Daoy (cell line): ENCODE data around the gene MBP. TPM values are rescaled to one million over a fixed set of nuclear protein-coding genes. Genes with fewer than 3 reads are reported as not detected.
A peak's percentile ranks its signal among the peaks of the same experiment; 100 is the strongest.

Experiments used
- DNase-seq: peaks from one replicate; pipeline ENCODE4 v3.0.0-alpha.2; 2015; ENCODE audit warnings: low read depth
- total RNA-seq: library from RNA; depleted of rRNA; stranded (reverse); fragments of >200 nt; shearing (Covaris generic); gene quantifications from 2 replicates; pipeline ENCODE4 v1.2.3, GENCODE V29; 2014

The MBP gene
- total RNA-seq, 1 experiment from 2014 or later = not detected

DNA sequence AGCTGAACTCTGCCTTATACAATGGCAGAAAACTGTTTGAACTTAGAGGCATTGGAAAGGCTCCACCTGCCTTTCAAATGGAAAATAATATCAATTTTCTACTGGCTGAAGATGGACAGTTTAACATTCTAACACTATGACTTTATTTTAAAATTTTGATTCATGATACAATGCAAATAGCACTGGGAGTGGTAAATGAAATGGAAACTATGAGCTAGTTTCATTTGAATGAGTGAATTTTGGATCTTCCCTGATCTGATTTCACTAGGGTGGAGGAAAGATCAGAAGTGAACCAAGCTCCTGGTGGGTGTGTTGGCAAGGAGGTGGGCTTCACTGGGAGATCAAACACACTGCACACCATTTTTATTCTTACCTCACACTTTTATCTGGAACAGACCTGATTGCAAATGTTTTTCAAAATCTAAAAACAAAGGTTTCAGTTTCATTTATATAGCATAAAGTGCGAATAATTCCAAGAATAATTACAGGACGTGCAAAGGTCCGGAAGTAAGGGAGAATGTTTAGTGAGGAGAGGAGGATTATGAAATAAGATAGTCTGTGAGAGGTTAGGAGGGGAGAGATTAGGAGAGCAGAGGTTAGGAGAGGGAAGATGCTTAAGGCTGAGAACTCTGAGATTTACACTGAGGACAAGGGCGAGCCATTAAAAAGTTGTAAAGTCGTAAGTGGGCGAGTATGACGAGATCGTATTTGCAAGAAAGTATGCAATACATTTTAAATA, 18.6 kb upstream of the MBP start:
- DNase-seq = no peak

DNA sequence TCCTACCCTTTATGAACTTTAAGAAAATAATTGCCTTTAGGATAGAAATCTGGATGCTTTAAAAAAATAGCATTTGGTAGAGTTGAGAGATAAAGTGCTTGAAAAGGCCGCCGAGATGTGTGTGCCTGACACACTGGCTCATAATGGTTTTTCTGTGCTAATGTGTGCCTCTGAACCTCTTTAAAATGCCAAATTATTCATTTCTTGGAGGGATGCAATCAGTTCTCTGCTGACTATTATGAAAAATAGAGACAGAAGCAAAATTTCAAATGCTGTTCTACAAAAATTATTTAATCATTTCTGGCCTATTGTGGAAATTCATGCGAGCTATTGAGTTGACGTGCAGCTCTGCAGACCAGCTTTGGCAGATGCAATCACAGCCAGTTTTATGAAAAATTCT, 18.0 kb upstream of the MBP start:
- DNase-seq = no peak

DNA sequence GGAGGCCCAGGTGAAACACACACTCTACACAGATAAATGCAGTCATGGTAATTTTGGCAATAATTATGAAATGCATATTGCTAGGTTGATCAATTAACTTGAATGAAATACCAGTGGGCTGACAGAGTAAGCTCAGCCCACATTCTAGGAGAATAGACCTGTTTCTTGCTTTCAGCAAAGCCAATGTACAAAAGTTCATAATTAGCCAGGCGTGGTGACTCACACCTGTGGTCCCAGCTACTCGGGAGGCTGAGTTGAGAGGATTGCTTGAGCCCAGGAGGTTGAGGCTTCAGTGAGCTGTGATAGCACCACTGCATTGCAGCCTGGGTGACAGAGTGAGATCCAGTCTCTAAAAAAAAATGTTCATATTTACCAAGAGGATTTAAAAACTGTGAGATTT, 15.7 kb upstream of the MBP start:
- DNase-seq = no peak

DNA sequence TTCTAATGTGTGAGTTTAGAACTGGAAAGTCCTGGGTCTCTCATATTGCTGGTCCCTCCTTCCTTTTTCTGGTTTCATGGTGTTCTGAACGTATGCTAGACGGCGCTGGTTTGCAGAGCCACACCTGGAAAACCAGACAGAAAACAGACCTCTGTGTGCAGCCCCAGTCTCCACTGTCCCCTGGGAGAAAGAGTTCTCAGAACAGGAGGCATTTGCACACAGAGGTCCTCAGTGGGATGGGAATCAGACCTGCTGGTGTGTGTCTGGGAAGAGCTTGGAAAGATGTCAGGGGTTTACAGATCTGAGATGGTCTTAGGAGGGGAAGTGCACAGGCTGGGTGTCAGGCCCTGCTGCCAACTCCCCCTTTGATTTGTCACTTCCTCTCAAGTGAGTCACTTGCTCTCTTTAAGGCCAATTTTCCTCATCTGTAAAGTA, 14.9 kb upstream of the MBP start:
- peak; percentile 40 for DNase-seq

- no peak for DNase-seq
Observed at GRCh38 chr18:77146249-77147080, 13.9 kb upstream of the MBP start.

GRCh38 chr18:77145364-77145901, 12.8 kb upstream of the MBP start:
- DNase-seq = no peak

- DNase-seq = no peak
Observed at GRCh38 chr18:77144451-77145118, 12.0 kb upstream of the MBP start.

DNA sequence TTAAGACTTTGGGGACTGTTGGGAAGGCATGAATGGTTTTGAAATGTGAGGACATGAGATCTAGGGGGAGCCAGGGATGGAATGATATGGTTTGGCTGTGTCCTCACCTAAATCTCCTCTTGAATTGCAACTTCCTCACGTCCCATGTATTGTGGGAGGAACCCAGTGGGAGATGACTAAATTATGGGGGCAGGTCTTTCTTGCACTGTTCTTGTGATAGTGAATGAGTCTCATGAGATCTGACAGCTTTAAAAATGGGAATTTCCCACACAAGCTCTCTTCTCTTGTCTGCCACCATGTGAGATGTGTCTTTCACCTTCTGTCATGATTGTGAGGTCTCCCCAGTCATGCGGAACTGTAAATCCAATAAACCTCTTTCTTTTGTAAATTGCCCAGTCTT, 11.5 kb upstream of the MBP start:
- no peak for DNase-seq

GRCh38 chr18:77143196-77143595, 10.6 kb upstream of the MBP start:
- DNase-seq = no peak

DNA sequence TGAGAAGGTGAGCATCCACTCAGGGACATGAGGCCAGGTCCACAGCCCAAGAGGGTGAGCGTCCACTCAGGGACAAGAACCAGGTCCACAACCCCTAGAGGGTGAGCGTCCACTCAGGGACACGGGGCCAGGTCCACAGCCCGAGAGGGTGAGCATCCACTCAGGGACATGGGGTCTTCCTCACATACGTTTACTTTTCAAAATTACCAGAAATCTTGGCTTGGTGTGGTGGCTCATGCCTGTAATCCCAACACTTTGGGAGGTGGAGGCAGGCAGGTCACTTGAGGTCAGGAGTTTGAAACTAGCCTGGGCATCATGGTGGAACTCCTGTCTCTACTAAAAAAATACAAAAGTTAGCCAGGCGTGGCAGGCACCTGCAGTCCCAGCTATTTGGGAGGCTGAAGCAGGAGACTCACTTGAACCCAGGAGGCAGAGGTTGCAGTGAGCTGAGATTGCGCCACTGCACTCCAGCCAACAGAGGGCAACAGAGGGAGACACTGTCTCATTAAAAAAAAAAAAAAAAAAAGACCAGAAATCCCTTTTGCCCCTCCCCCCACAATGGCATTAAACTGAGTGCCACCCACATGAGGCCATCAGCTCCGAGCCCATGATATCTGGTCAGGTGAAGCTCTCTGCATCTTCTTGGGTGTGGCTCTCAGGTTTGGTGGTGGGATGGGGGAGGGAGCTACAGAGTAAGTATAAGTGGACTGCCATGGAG, 9.0 kb upstream of the MBP start:
- no peak for DNase-seq

DNA sequence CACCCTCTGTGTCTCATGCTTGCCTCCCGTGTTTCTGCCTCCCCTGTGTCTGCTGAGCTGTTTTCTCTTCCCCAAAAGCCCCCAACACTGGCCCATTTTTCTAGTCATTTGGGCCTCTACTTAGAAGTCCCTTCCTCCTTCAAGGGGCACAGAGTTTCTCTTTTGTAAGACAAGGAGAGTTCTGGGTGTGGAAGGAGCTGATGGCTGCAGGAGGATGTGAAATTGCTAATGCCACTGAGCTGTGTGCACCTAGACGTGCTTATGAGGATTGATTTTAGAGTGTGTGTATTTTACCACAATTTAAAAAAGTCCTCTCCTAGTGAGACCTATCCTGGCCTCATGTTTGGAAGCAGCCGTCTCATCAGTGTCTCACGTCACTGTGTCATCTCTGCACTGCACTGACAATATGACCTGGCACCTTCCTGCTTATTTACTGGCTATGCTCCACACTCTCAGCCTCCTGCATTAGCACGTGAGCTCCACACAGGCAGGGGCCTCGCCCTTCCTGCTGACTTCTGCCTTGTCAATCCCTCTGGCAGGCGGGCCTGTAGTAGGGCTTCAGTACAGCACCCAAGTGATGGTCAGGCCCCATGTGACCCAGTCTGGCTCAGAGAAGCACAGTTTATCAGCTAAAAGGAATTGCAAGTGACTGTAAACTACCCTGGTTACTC, 8.0 kb upstream of the MBP start:
- DNase-seq = no peak

- DNase-seq = no peak
Observed at GRCh38 chr18:77140030-77140429, 7.4 kb upstream of the MBP start.

- no peak for DNase-seq
Observed at GRCh38 chr18:77139619-77140018, 7.0 kb upstream of the MBP start.

DNA sequence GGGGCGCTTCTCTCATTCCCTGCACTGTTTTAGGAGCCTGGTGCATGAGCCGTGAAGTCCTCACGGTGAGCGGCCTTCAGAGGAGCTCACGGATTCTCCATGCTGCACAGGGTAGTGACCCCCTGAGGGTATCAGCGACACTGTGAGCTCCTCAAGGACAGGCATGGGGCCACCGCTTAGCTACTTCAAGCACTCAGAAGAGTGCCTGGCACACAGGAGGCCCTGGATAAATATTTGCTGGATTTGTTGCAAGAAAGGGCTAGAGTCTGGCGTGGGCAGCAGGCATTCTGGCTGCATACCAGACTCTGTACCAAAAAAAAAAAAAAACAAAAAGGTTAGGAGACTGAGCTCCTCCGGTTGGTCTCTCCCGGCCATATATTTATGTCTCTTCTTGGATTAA, 5.7 kb upstream of the MBP start:
- no peak for DNase-seq

- no peak for DNase-seq
Observed at GRCh38 chr18:77137851-77138250, 5.3 kb upstream of the MBP start.

GRCh38 chr18:77136871-77137665, 4.5 kb upstream of the MBP start:
- no peak for DNase-seq

GRCh38 chr18:77136076-77136718, 3.6 kb upstream of the MBP start:
- no peak for DNase-seq

DNA sequence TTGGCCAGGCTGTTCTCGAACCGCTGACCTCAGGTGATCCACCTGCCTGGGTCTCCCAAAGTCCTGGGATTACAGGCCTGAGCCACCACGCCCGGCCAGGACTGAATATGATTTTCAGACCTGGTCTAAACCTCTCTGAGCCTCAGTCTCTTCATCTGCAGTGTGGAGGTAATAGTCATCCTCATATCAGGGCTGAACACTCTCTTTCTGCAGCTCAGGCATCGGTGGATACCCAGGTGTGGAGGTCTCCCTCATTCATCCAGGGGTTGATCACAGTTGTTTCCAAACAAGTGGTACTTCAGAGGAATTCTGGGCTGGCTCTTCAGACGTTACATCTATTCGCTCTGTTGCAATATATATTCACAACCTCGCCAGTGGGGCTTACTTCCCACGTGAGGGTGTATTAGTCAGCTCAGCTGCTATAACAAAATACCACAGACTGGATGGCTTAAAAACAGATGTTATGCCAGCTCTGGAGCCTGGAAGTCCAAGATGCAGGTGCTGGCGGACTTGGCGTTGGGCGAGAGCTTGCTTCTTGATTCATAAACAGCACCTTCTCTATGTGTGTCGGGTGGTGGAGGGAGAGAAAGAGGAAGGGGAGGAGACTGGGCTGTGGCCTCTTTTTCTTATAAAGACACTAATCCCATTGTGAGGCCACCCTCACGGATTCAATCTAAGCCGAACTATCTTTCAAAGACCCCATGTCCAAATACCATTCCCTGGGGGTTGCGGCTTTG, 2.9 kb upstream of the MBP start:
- no peak for DNase-seq

DNA sequence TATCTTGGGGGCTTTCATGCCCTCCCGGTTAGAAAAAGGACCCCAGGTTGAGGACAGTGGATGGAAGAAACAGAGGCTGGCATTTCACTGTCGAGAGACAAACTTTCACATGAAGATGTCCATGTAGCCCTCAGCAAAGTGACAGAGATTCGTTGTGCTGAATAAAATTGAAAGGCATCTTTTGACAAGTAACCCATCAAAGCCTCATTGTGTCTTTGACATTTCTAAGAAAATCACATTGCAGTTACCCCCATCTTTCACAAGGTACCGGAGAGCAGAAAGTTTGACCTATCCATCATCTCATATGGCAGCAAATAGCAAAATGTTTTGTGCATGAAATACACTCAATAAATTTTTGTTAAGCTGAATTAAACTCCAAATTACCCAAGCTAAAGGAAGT, 2.0 kb upstream of the MBP start:
- no peak for DNase-seq
